H9 (cell line): ENCODE data around the gene GABBR2. TPM values are rescaled to one million over a fixed set of nuclear protein-coding genes. Genes with fewer than 3 reads are reported as not detected.

Experiments
- DNase-seq: peaks from one replicate; pipeline ENCODE4 v3.0.0-alpha.2; 2017
- H2AFZ ChIP-seq: one replicate; pipeline ENCODE4 v1.6.1; 2013; ENCODE audit warnings: mild to moderate bottlenecking, low read length, control low read depth, moderate library complexity
- H2AK5ac ChIP-seq: 2 replicates; pipeline ENCODE4 v1.6.1; 2013; ENCODE audit warnings: low read length, control low read depth, mixed read lengths; ENCODE audit not compliant: insufficient read length
- H2BK120ac ChIP-seq: one replicate; pipeline ENCODE4 v1.6.1; 2013; ENCODE audit warnings: low read depth, mild to moderate bottlenecking, low read length, control low read depth, inconsistent platforms; ENCODE audit not compliant: poor library complexity, severe bottlenecking
- H2BK12ac ChIP-seq: 2 replicates; pipeline ENCODE4 v1.6.1; 2013; ENCODE audit warnings: low read length, control low read depth, mixed read lengths, low read depth; ENCODE audit not compliant: insufficient read length
- H2BK15ac ChIP-seq: 2 replicates; pipeline ENCODE4 v1.6.1; 2013; ENCODE audit warnings: low read depth, low read length, control low read depth
- H2BK20ac ChIP-seq: one replicate; pipeline ENCODE4 v1.6.1; 2013; ENCODE audit warnings: low read depth, mild to moderate bottlenecking, low read length, control low read depth, inconsistent platforms; ENCODE audit not compliant: poor library complexity, severe bottlenecking
- H2BK5ac ChIP-seq: 2 replicates; pipeline ENCODE4 v1.6.1; 2013; ENCODE audit warnings: low read length, control low read depth, mixed read lengths; ENCODE audit not compliant: insufficient read length
- H3K14ac ChIP-seq: 2 replicates; pipeline ENCODE4 v1.6.1; 2013; ENCODE audit warnings: low read length, control low read depth; ENCODE audit not compliant: insufficient read depth
- H3K18ac ChIP-seq: 2 replicates; pipeline ENCODE4 v1.6.1; 2013; ENCODE audit warnings: low read depth, mild to moderate bottlenecking, mixed read lengths, low read length, control low read depth; ENCODE audit not compliant: insufficient read length
- H3K23ac ChIP-seq: 2 replicates; pipeline ENCODE4 v1.6.1; 2013; ENCODE audit warnings: low read length, control low read depth, mixed read lengths, low read depth; ENCODE audit not compliant: insufficient read length
- H3K23me2 ChIP-seq: 2 replicates; pipeline ENCODE4 v1.6.1; 2013; ENCODE audit warnings: low read depth, mild to moderate bottlenecking, mixed read lengths, low read length, control low read depth; ENCODE audit not compliant: insufficient read length, poor library complexity, severe bottlenecking
- H3K27ac ChIP-seq: 2 replicates; pipeline ENCODE4 v1.5.1; 2013; ENCODE audit warnings: low read length, control low read depth, mixed read lengths, low read depth; ENCODE audit not compliant: insufficient read length
- H3K27me3 ChIP-seq: 2 replicates; pipeline ENCODE4 v1.6.1; 2013; ENCODE audit warnings: low read length, control low read depth, inconsistent platforms; ENCODE audit not compliant: insufficient read depth
- H3K4ac ChIP-seq: 2 replicates; pipeline ENCODE4 v1.6.1; 2013; ENCODE audit warnings: low read depth, mild to moderate bottlenecking, control low read depth, inconsistent platforms, low read length, moderate library complexity
- H3K4me1 ChIP-seq: 2 replicates; pipeline ENCODE4 v1.6.1; 2013; ENCODE audit warnings: low read length, control low read depth, inconsistent platforms; ENCODE audit not compliant: insufficient read depth
- H3K4me2 ChIP-seq: 2 replicates; pipeline ENCODE4 v1.6.1; 2013; ENCODE audit warnings: low read length, control low read depth, mixed read lengths; ENCODE audit not compliant: insufficient read length, insufficient read depth
- H3K56ac ChIP-seq: 2 replicates; pipeline ENCODE4 v1.6.1; 2013; ENCODE audit warnings: low read depth, mild to moderate bottlenecking, mixed read lengths, low read length, control low read depth; ENCODE audit not compliant: insufficient read length
- H3K79me1 ChIP-seq: 2 replicates; pipeline ENCODE4 v1.6.1; 2013; ENCODE audit warnings: low read depth, mild to moderate bottlenecking, moderate library complexity, low read length, control low read depth, inconsistent platforms; ENCODE audit not compliant: insufficient read depth, poor library complexity, severe bottlenecking
- H3K79me2 ChIP-seq: 2 replicates; pipeline ENCODE4 v1.6.1; 2013; ENCODE audit warnings: low read length, control low read depth, inconsistent platforms; ENCODE audit not compliant: insufficient read depth
- H3K9ac ChIP-seq: 2 replicates; pipeline ENCODE4 v1.6.1; 2013; ENCODE audit warnings: low read length, control low read depth, mixed read lengths; ENCODE audit not compliant: insufficient read length; ENCODE audit errors: extremely low read depth
- H3K9me3 ChIP-seq: one replicate; pipeline ENCODE4 v1.6.1; 2013; ENCODE audit warnings: low read depth, low read length, inconsistent platforms; ENCODE audit not compliant: control insufficient read depth
- H3T11ph ChIP-seq: one replicate; pipeline ENCODE4 v1.6.1; 2013; ENCODE audit warnings: mild to moderate bottlenecking, low read length, control low read depth, inconsistent platforms
- H4K20me1 ChIP-seq: one replicate; pipeline ENCODE4 v1.6.1; 2013; ENCODE audit not compliant: control insufficient read depth, insufficient read length, insufficient read depth
- H4K5ac ChIP-seq: 2 replicates; pipeline ENCODE4 v1.6.1; 2013; ENCODE audit warnings: low read depth, mild to moderate bottlenecking, mixed read lengths, low read length, control low read depth; ENCODE audit not compliant: insufficient read length
- H4K8ac ChIP-seq: replicated peaks from 2 replicates; pipeline ENCODE4 v1.6.1; 2013; ENCODE audit warnings: low read length, control low read depth, mixed read lengths, low read depth; ENCODE audit not compliant: insufficient read length
- H4K91ac ChIP-seq: 2 replicates; pipeline ENCODE4 v1.6.1; 2013; ENCODE audit warnings: low read depth, mild to moderate bottlenecking, moderate library complexity, mixed read lengths, low read length, control low read depth; ENCODE audit not compliant: insufficient read length
- H3K27ac Mint-ChIP-seq, 3 experiments: 2 replicates in 2 of 3; 3 replicates in 1 of 3; pipeline ENCODE4 v1.8.0; 2020 to 2021; ENCODE audit warnings: mixed read lengths in 3 of 3, mild to moderate bottlenecking in 1 of 3, moderate library complexity in 1 of 3
- H3K27me3 Mint-ChIP-seq: 2 replicates; pipeline ENCODE4 v1.8.0; 2021; ENCODE audit warnings: low read depth, mild to moderate bottlenecking, moderate library complexity, mixed read lengths
- H3K36me3 Mint-ChIP-seq, 3 experiments: 2 replicates in 2 of 3; 3 replicates in 1 of 3; pipeline ENCODE4 v1.8.0; 2020 to 2021; ENCODE audit warnings: low read depth in 3 of 3, mixed read lengths in 3 of 3; ENCODE audit not compliant: insufficient read depth in 1 of 3
- H3K4me1 Mint-ChIP-seq, 2 experiments: 2 replicates each; pipeline ENCODE4 v1.8.0; 2020; ENCODE audit warnings: mixed read lengths in 2 of 2
- H3K4me3 Mint-ChIP-seq, 2 experiments: 2 replicates in 1 of 2; 3 replicates in 1 of 2; pipeline ENCODE4 v1.8.0; 2020 to 2021; ENCODE audit warnings: mild to moderate bottlenecking in 2 of 2, mixed read lengths in 2 of 2, moderate library complexity in 1 of 2
- H3K9me3 Mint-ChIP-seq, 2 experiments: 2 replicates in 1 of 2; 3 replicates in 1 of 2; pipeline ENCODE4 v1.8.0; 2020; ENCODE audit warnings: mild to moderate bottlenecking in 2 of 2, mixed read lengths in 2 of 2, moderate library complexity in 1 of 2
- CTCF ChIP-seq: fragments of 200-600 bp; sonication (generic); conservative IDR thresholded peaks from 3 replicates; pipeline ENCODE4 v1.8.0; 2021; ENCODE audit warnings: antibody characterized with exemption, mild to moderate bottlenecking
- WGBS: extraction: QIAGEN DNeasy Blood & Tissue Kit; methylation state at CpG from one replicate; pipeline ENCODE4 v1.1.7; 2013; ENCODE audit warnings: missing lambda C conversion rate, low lambda C conversion rate, mixed read lengths; ENCODE audit not compliant: insufficient read length; ENCODE audit errors: extremely low coverage; 5-methylcytosine and 5-hydroxymethylcytosine counted together
- total RNA-seq: library from RNA; stranded (reverse); gene quantifications from 2 replicates; pipeline ENCODE4 v1.2.1, GENCODE V29; 2021

Gene GABBR2
- total RNA-seq, 1 experiment from 2014 or later, result 0.66 TPM

GRCh38 chr9:98593354-98594253 lies 115.1 kb downstream of the GABBR2 start:
- Mint-ChIP-seq H3K9me3 (no peaks in the 10 kb centered on the region), H3K27me3 (peaks cover 6% of the 10 kb centered on the region), H3K4me3 (no peak overlapping the region), H3K27ac (peak overlapping the region in 1 of 3 experiments; percentile 83; a peak in 1 of 7 replicates), H3K36me3 (no peaks in the 10 kb centered on the region), H3K4me1 (peaks cover 0 to 3% of the 10 kb centered on the region in 2 experiments; a peak in 1 of 4 replicates)
- H2BK12ac ChIP-seq, result no peak overlapping the region
- H2AFZ ChIP-seq, result no peak overlapping the region
- H3K27me3 ChIP-seq, result no peaks in the 10 kb centered on the region
- TF ChIP-seq CTCF, result no peak
- no peaks in the 10 kb centered on the region for H3K79me1 ChIP-seq
- H4K20me1 ChIP-seq, result no peaks in the 10 kb centered on the region
- H3K4ac ChIP-seq, result no peak overlapping the region
- H3T11ph ChIP-seq, result no peak overlapping the region
- no peak overlapping the region for H3K9ac ChIP-seq
- H3K4me1 ChIP-seq, result no peaks in the 10 kb centered on the region
- H2BK5ac ChIP-seq, result no peak overlapping the region
- H2BK15ac ChIP-seq, result no peak overlapping the region
- no peak overlapping the region for H3K4me2 ChIP-seq
- H3K27ac ChIP-seq, result no peak overlapping the region
- no peak overlapping the region for H4K8ac ChIP-seq
- no peak overlapping the region for H3K23ac ChIP-seq
- H3K14ac ChIP-seq, result peak overlapping the region; percentile 27; the same call in 1 of the 2 replicates
- no peaks in the 10 kb centered on the region for H3K9me3 ChIP-seq
- H3K23me2 ChIP-seq, result no peaks in the 10 kb centered on the region
- H4K5ac ChIP-seq, result no peak overlapping the region
- H2AK5ac ChIP-seq, result no peak overlapping the region
- H2BK120ac ChIP-seq, result no peak overlapping the region
- no peak overlapping the region for H3K18ac ChIP-seq
- no peak overlapping the region for H2BK20ac ChIP-seq
- no peak overlapping the region for H3K56ac ChIP-seq
- no CpG with 5 or more reads among the region's 15 CpGs for WGBS
- DNase-seq, result no peak
- H4K91ac ChIP-seq, result no peak overlapping the region
- no peaks in the 10 kb centered on the region for H3K79me2 ChIP-seq
